ENCODE data around the gene CDKN1B. TPM values are rescaled to one million over a fixed set of nuclear protein-coding genes. Genes with fewer than 3 reads are reported as not detected.
A peak's percentile ranks its signal among the peaks of the same experiment; 100 is the strongest.

Gene CDKN1B
- total and polyA plus RNA-seq, 2 of the 4 experiments (the other 2 are of a cell fraction), result 13.9 to 17.4 TPM

GRCh38 chr12:12719496-12719895 lies 2.3 kb downstream of the CDKN1B start:
- DNase-seq, result no peak
- H2AK9ac ChIP-seq (replicated peaks; ENCODE audit: low read depth, low read length, poor library complexity), result no peak overlapping the region

More at GRCh38 chr12:12719496-12719895, 2.3 kb downstream of the CDKN1B start:
- Histone ChIP-seq H3K4ac (ENCODE audit: low read depth, low read length) (no peak overlapping the region), H3K9me1 (ENCODE audit: insufficient read depth, low read length) (no peaks in the 10 kb centered on the region; the same call in 1 of the 2 replicates), H3K56ac (ENCODE audit: extremely low read depth, insufficient read depth, low read length) (peak overlapping the region; percentile 88; the same call in 1 of the 2 replicates), H2BK120ac (ENCODE audit: low read depth, low read length) (no peak overlapping the region), H3K4me2 (ENCODE audit: low read depth, low read length) (peak overlapping the region; percentile 99), H3K9ac (ENCODE audit: low read depth, low read length) (peak overlapping the region; percentile 100; the same call in 1 of the 2 replicates), H2BK20ac (ENCODE audit: low read depth, low read length) (no peak overlapping the region), H3K4me3 (ENCODE audit: insufficient read depth, low read depth, low read length) (peak overlapping the region; percentile 84), H3K79me1 (ENCODE audit: low read depth in 1 of 2, low read length in 2 of 2) (peaks cover 6 to 21% of the 10 kb centered on the region in 2 experiments), H2AK5ac (ENCODE audit: low read depth, low read length) (peak overlapping the region; percentile 22; the same call in 1 of the 2 replicates), H3K23ac (ENCODE audit: low read depth, low read length) (peak overlapping the region; percentile 96), H3K27me3 (ENCODE audit: control insufficient read depth, insufficient read depth, low read length) (no peaks in the 10 kb centered on the region), H3K9me3 (ENCODE audit: control insufficient read depth, insufficient read depth, low read length) (no peaks in the 10 kb centered on the region), H3K36me3 (ENCODE audit: control insufficient read depth, insufficient read depth, low read length) (peaks cover 20% of the 10 kb centered on the region), H4K5ac (ENCODE audit: low read depth, low read length) (no peak overlapping the region), H2AFZ (replicated peaks; ENCODE audit: low read length, poor library complexity) (no peak overlapping the region), H3K14ac (replicated peaks; ENCODE audit: low read depth, low read length) (peak overlapping the region; percentile 98; the same call in 1 of the 2 replicates), H2BK15ac (ENCODE audit: low read depth, low read length) (no peak overlapping the region), H4K91ac (ENCODE audit: insufficient read depth, low read depth, low read length) (no peak overlapping the region), H2BK5ac (ENCODE audit: low read depth, low read length, poor library complexity, severe bottlenecking) (peak overlapping the region; percentile 96), H3K4me1 (ENCODE audit: control insufficient read depth, insufficient read depth, low read length) (peaks cover 13% of the 10 kb centered on the region), H4K8ac (ENCODE audit: low read depth in 2 of 2, low read length in 2 of 2) (no peak overlapping the region), H3K18ac (ENCODE audit: low read depth, low read length) (no peak overlapping the region; the same call in 1 of the 2 replicates), H4K20me1 (ENCODE audit: insufficient read depth, low read length) (peaks cover 24% of the 10 kb centered on the region; the same call in 1 of the 2 replicates), H3K27ac (ENCODE audit: insufficient read depth, low read length) (peak overlapping the region; percentile 31; the same call in 1 of the 2 replicates)
- intact Hi-C loops (cut with micrococcal nuclease) (loop anchor here (5.0 kb wide), 1 partner anchor 178 kb away; no protein-coding TSS in a partner anchor), in situ Hi-C loops (cut with MboI; ENCODE audit: low sequenced_read_pairs) (loop anchor here (25.0 kb wide), 1 partner anchor 1007 kb away; no protein-coding TSS in a partner anchor), dilution Hi-C loops (cut with HindIII; ENCODE audit: low sequenced_read_pairs, unreplicated experiment) (no loop called here)
- no peak for TF ChIP-seq SMC3 (IDR thresholded peaks at IDR 0.05; ENCODE audit: low read depth, low read length)
- ATAC-seq (ENCODE audit: low read depth), result no peak
- ChIA-PET CTCF (interaction anchor here (2.4 kb wide), 1 partner anchor 17 kb away, joined by 12 read pairs; no protein-coding TSS in a partner anchor), POLR2A (ENCODE audit: unreplicated experiment) (interaction anchor here (0.5 kb wide), 1 partner anchor 90 kb away, joined by 4 read pairs; no protein-coding TSS in a partner anchor)
- 20% methylated on average over 2 of the region's 3 CpGs; no CpG with 5 or more reads in 1 of the 2 experiments for WGBS, 2 experiments (ENCODE audit: extremely low coverage in 2 of 2, insufficient read length in 1 of 2)
- BruUV-seq (replicated peaks), result no TSS peak
